ENCODE results near the gene MTA3. TPM values are rescaled to one million over a fixed set of nuclear protein-coding genes. Genes with fewer than 3 reads are reported as not detected.

MTA3 gene
- 25.8 and 28.5 TPM in 2 replicates for total RNA-seq

DNA sequence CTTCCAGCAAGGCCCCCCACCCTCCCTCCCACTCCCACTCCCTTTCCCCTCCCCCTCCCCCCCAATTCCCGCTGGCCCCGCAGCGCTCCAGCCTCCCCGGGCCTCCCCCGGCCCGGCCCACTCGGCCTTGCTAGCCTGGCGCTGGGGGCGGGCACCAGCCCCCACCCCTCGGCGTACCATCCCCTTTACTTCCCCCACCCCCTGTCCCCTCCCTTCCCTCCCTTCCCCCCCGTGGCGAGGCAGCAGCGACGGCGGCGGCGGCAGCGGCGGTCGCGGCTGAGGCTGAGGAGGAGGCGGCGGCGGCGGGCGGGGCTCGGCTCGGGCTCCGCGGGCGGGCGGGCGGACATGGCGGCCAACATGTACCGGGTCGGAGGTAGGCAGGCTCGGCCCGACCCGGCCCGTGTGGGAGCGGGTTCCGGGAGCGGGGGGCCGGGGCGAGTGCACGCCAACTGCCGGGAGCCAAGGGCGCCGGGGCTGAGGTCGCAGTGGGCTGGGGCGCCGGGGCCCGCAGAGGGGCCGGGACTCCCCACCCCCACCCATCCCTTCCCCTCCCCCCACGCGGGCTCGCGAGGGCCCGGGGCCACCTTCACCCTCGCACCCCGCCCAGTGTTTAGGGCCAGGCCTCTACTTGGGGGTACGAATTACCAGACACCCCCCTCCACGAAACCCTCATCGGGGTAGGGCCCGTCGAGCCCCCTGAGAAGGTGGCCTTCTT is at the start of gene MTA3:
TSS of gene MTA3 (plus strand) at position 232 of the 715 bp plus-strand sequence. CDS start at position 346, 114 bp downstream.
- Histone ChIP-seq H3K27me3 (ENCODE audit: control insufficient read depth, insufficient read depth, low read length) (no peaks in the 10 kb centered on the region), H3K36me3 (ENCODE audit: control insufficient read depth, insufficient read depth, low read length) (no peaks in the 10 kb centered on the region), H3K4me3 (ENCODE audit: low read depth, low read length) (peak within 1 kb of the TSS; percentile 81)
- TF ChIP-seq, protein P1, sequence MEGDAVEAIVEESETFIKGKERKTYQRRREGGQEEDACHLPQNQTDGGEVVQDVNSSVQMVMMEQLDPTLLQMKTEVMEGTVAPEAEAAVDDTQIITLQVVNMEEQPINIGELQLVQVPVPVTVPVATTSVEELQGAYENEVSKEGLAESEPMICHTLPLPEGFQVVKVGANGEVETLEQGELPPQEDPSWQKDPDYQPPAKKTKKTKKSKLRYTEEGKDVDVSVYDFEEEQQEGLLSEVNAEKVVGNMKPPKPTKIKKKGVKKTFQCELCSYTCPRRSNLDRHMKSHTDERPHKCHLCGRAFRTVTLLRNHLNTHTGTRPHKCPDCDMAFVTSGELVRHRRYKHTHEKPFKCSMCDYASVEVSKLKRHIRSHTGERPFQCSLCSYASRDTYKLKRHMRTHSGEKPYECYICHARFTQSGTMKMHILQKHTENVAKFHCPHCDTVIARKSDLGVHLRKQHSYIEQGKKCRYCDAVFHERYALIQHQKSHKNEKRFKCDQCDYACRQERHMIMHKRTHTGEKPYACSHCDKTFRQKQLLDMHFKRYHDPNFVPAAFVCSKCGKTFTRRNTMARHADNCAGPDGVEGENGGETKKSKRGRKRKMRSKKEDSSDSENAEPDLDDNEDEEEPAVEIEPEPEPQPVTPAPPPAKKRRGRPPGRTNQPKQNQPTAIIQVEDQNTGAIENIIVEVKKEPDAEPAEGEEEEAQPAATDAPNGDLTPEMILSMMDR (IDR thresholded peaks at IDR 0.05; ENCODE audit: insufficient read depth, low read length, poor library complexity, severe bottlenecking): no peak
- DNase-seq (ENCODE audit: low read depth): no peak

- no peaks in the 10 kb centered on the region for H3K27me3 ChIP-seq (ENCODE audit: control insufficient read depth, insufficient read depth, low read length)
- no peak for DNase-seq (ENCODE audit: low read depth)
- H3K36me3 ChIP-seq (ENCODE audit: control insufficient read depth, insufficient read depth, low read length): no peaks in the 10 kb centered on the region
- TF ChIP-seq, protein P1 (IDR thresholded peaks at IDR 0.05; ENCODE audit: insufficient read depth, low read length, poor library complexity, severe bottlenecking): no peak
- no peak overlapping the region for H3K4me3 ChIP-seq (ENCODE audit: low read depth, low read length)
These were observed 48.8 kb upstream of the MTA3 start for GRCh38 chr2:42519624-42520023.

- Histone ChIP-seq H3K27me3 (ENCODE audit: control insufficient read depth, insufficient read depth, low read length) (no peaks in the 10 kb centered on the region), H3K4me3 (ENCODE audit: low read depth, low read length) (no peak overlapping the region), H3K36me3 (ENCODE audit: control insufficient read depth, insufficient read depth, low read length) (no peaks in the 10 kb centered on the region)
- TF ChIP-seq, protein P1 (IDR thresholded peaks at IDR 0.05; ENCODE audit: insufficient read depth, low read length, poor library complexity, severe bottlenecking): no peak
- DNase-seq (ENCODE audit: low read depth): no peak
These were observed 46.4 kb upstream of the MTA3 start for GRCh38 chr2:42522035-42522434.

DNA sequence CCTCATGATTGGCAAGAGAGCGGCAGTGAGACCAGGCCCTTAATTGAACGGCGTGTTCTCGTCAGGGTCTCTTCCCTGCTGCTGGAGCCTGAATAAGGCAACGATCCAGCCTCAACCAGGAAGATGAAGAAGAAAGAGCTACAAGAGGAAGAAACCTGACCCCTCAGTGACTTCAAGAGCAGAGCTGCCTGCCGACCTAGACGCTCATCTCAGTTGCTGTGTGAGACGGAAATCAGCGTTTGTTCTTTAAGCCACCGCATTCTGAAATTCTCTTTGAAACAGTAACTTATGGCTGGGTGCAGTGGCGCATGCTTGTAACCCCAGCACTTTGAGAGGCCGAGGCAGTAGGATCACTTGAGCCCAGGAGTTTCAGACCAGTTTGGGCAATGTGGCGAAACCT is 45.1 kb upstream of the MTA3 start:
- no peak for DNase-seq (ENCODE audit: low read depth)
- Histone ChIP-seq H3K27me3 (ENCODE audit: control insufficient read depth, insufficient read depth, low read length) (no peaks in the 10 kb centered on the region), H3K36me3 (ENCODE audit: control insufficient read depth, insufficient read depth, low read length) (no peaks in the 10 kb centered on the region), H3K4me3 (ENCODE audit: low read depth, low read length) (no peak overlapping the region)
- TF ChIP-seq, protein P1 (IDR thresholded peaks at IDR 0.05; ENCODE audit: insufficient read depth, low read length, poor library complexity, severe bottlenecking): no peak

GRCh38 chr2:42532397-42532796 is 36.0 kb upstream of the MTA3 start:
- DNase-seq (ENCODE audit: low read depth): no peak
- no peak overlapping the region for H3K4me3 ChIP-seq (ENCODE audit: low read depth, low read length)
- H3K27me3 ChIP-seq (ENCODE audit: control insufficient read depth, insufficient read depth, low read length): no peaks in the 10 kb centered on the region
- TF ChIP-seq, protein P1 (IDR thresholded peaks at IDR 0.05; ENCODE audit: insufficient read depth, low read length, poor library complexity, severe bottlenecking): no peak
- H3K36me3 ChIP-seq (ENCODE audit: control insufficient read depth, insufficient read depth, low read length): no peaks in the 10 kb centered on the region

DNA sequence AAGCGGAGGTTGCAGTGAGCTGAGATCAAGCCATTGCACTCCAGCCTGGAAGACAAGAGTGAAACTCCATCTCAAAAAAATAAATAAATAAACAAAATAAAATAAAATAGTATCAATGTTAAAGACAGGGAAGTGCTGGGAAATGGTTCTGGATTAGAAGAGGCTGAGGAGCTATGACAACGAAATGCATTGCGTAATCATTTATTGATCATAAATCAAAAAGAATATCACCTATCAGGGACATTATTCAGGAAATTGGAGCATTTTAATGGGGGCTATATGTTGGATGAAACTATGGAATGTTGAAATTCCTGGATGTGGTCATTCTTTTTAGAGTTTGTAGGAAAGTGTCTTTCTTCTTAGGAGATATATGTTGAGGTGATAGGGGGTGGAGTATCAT is 30.9 kb upstream of the MTA3 start:
- TF ChIP-seq, protein P1 (IDR thresholded peaks at IDR 0.05; ENCODE audit: insufficient read depth, low read length, poor library complexity, severe bottlenecking): no peak
- no peaks in the 10 kb centered on the region for H3K27me3 ChIP-seq (ENCODE audit: control insufficient read depth, insufficient read depth, low read length)
- H3K4me3 ChIP-seq (ENCODE audit: low read depth, low read length): no peak overlapping the region
- DNase-seq (ENCODE audit: low read depth): no peak
- H3K36me3 ChIP-seq (ENCODE audit: control insufficient read depth, insufficient read depth, low read length): no peaks in the 10 kb centered on the region

Measured in kidney epithelial cell (primary cell).